ENCODE measurements around the gene CPT1B. TPM values are rescaled to one million over a fixed set of nuclear protein-coding genes. Genes with fewer than 3 reads are reported as not detected.

The CPT1B gene
- total and polyA plus RNA-seq, 2 donors (not counting 1 experiment from before 2014, with no cell fraction given): 55.0 to 109 TPM

GRCh38 chr22:50573491-50574382, 4.5 kb downstream of the CPT1B start:
- H3K27me3 ChIP-seq (replicated peaks in 1 of 4; ENCODE audit: control extremely low read depth in 1 of 4, control insufficient read depth in 3 of 4, insufficient read depth in 4 of 4, low read length in 3 of 4): no peaks in the 10 kb centered on the region
- TF ChIP-seq EZH2 (IDR thresholded peaks at IDR 0.05; ENCODE audit: borderline replicate concordance, insufficient read depth, low read depth, low read length, poor library complexity, severe bottlenecking) (no peak), CTCF (IDR thresholded peaks at IDR 0.05) (no peak)
- ATAC-seq (ENCODE audit: low read depth) (no peak), DNase-seq (no peak)
- Mint-ChIP-seq H3K4me1 (peaks cover 18% of the 10 kb centered on the region), H3K9me3 (ENCODE audit: insufficient read depth) (no peaks in the 10 kb centered on the region), H3K27me3 (no peaks in the 10 kb centered on the region), H3K27ac (no peak overlapping the region), H3K4me3 (no peak overlapping the region)
- no peak overlapping the region for H3K27ac ChIP-seq (ENCODE audit: low read length in 2 of 2)
- ChIA-PET CTCF (no interaction called here), POLR2A (interaction anchor here (0.7 kb wide), 1 partner anchor 9 kb away, joined by 3 read pairs; no protein-coding TSS in a partner anchor)
- H3K4me3 ChIP-seq (ENCODE audit: control extremely low read depth in 1 of 5, extremely low read depth in 1 of 5, insufficient read depth in 1 of 5, low read depth in 2 of 5, low read length in 4 of 5): no peak overlapping the region
- H4K20me1 ChIP-seq (ENCODE audit: control insufficient read depth, insufficient read depth, low read length, poor library complexity, severe bottlenecking): peaks cover 4% of the 10 kb centered on the region
- peaks cover 0 to 18% of the 10 kb centered on the region in 2 donors for H3K4me1 ChIP-seq (ENCODE audit: control insufficient read depth in 2 of 2, insufficient read depth in 2 of 2, low read length in 2 of 2)
- H3K36me3 ChIP-seq (replicated peaks in 1 of 2; ENCODE audit: control extremely low read depth in 1 of 2, control insufficient read depth in 1 of 2, extremely low read depth in 1 of 2, insufficient read depth in 2 of 2, low read length in 1 of 2): peaks cover 0 to 26% of the 10 kb centered on the region in 2 experiments
- 97% methylated on average over 23 of the region's 26 CpGs for WGBS (ENCODE audit: insufficient coverage)
- no peaks in the 10 kb centered on the region for H3K9me3 ChIP-seq (ENCODE audit: control extremely low read depth in 1 of 3, control insufficient read depth in 2 of 3, insufficient read depth in 1 of 3, low read length in 2 of 3)
- intact Hi-C loops (cut with micrococcal nuclease): no loop called here
- no peaks in the 10 kb centered on the region for H3K79me2 ChIP-seq (ENCODE audit: control insufficient read depth, insufficient read depth, low read length)
- no peak overlapping the region for H3K9ac ChIP-seq (ENCODE audit: low read length)
- no peak overlapping the region for H2AFZ ChIP-seq (ENCODE audit: insufficient read depth, low read depth, low read length, poor library complexity, severe bottlenecking)
- H3K4me2 ChIP-seq (replicated peaks; ENCODE audit: low read depth, low read length, poor library complexity, severe bottlenecking): no peak overlapping the region

- no peak overlapping the region for H2AFZ ChIP-seq (ENCODE audit: insufficient read depth, low read depth, low read length, poor library complexity, severe bottlenecking)
- no peaks in the 10 kb centered on the region for H3K9me3 Mint-ChIP-seq (ENCODE audit: insufficient read depth)
- no peaks in the 10 kb centered on the region for H3K27me3 ChIP-seq (replicated peaks in 1 of 4; ENCODE audit: control extremely low read depth in 1 of 4, control insufficient read depth in 3 of 4, insufficient read depth in 4 of 4, low read length in 3 of 4)
- H3K27ac ChIP-seq (ENCODE audit: low read length in 2 of 2): no peak overlapping the region
- TF ChIP-seq CTCF (IDR thresholded peaks at IDR 0.05) (no peak), EZH2 (IDR thresholded peaks at IDR 0.05; ENCODE audit: borderline replicate concordance, insufficient read depth, low read depth, low read length, poor library complexity, severe bottlenecking) (no peak)
- peaks cover 0 to 23% of the 10 kb centered on the region in 2 experiments for H3K36me3 ChIP-seq (replicated peaks in 1 of 2; ENCODE audit: control extremely low read depth in 1 of 2, control insufficient read depth in 1 of 2, extremely low read depth in 1 of 2, insufficient read depth in 2 of 2, low read length in 1 of 2)
- peaks cover 0 to 18% of the 10 kb centered on the region in 2 donors for H3K4me1 ChIP-seq (ENCODE audit: control insufficient read depth in 2 of 2, insufficient read depth in 2 of 2, low read length in 2 of 2)
- 97% methylated on average over 9 of the region's 11 CpGs for WGBS (ENCODE audit: insufficient coverage)
- ChIA-PET CTCF (no interaction called here), POLR2A (interaction anchor here (0.7 kb wide), 1 partner anchor 8 kb away, joined by 3 read pairs; no protein-coding TSS in a partner anchor)
- no peaks in the 10 kb centered on the region for H3K27me3 Mint-ChIP-seq
- no peak overlapping the region for H3K9ac ChIP-seq (ENCODE audit: low read length)
- ATAC-seq (ENCODE audit: low read depth) (no peak), DNase-seq (no peak)
- no peak overlapping the region for H3K4me2 ChIP-seq (replicated peaks; ENCODE audit: low read depth, low read length, poor library complexity, severe bottlenecking)
- no peaks in the 10 kb centered on the region for H4K20me1 ChIP-seq (ENCODE audit: control insufficient read depth, insufficient read depth, low read length, poor library complexity, severe bottlenecking)
- no peak overlapping the region for H3K27ac Mint-ChIP-seq
- no peak overlapping the region for H3K4me3 ChIP-seq (ENCODE audit: control extremely low read depth in 1 of 5, extremely low read depth in 1 of 5, insufficient read depth in 1 of 5, low read depth in 2 of 5, low read length in 4 of 5)
- H3K79me2 ChIP-seq (ENCODE audit: control insufficient read depth, insufficient read depth, low read length): no peaks in the 10 kb centered on the region
- no peaks in the 10 kb centered on the region for H3K9me3 ChIP-seq (ENCODE audit: control extremely low read depth in 1 of 3, control insufficient read depth in 2 of 3, insufficient read depth in 1 of 3, low read length in 2 of 3)
- H3K4me3 Mint-ChIP-seq: no peak overlapping the region
- intact Hi-C loops (cut with micrococcal nuclease): no loop called here
- peaks cover 18% of the 10 kb centered on the region for H3K4me1 Mint-ChIP-seq
Observed at GRCh38 chr22:50572965-50573364, 5.3 kb downstream of the CPT1B start.
